Stimulated activated CD4-positive, alpha-beta T cell treated with anti-CD3 and anti-CD28 coated beads, Interleukin-4, amount 100 ng/mL, for 4 hours (primary cell): ENCODE measurements around the gene ASB4.
"Not testable (repeated sequence)": the region's sequence is repeated elsewhere in the genome, so short reads cannot be mapped to it uniquely, and the experiment has no call there.

Experiments
- DNase-seq, 2 experiments: peaks; one replicate each; pipeline ENCODE4 v3.0.0-alpha.2; 2020

The ASB4 gene

DNA sequence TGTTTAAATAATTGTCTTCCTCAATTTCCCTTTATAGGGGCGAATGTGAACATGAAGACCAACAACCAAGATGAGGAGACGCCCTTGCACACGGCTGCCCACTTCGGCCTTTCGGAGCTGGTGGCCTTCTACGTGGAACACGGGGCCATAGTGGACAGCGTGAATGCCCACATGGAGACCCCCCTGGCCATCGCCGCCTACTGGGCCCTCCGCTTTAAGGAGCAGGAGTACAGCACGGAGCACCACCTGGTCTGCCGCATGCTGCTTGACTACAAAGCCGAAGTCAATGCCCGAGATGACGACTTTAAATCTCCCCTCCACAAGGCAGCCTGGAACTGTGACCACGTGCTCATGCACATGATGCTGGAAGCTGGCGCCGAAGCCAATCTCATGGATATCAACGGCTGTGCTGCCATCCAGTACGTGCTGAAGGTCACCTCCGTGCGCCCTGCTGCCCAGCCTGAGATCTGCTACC, 42.1 kb downstream of the ASB4 start:
- DNase-seq: no peak

DNA sequence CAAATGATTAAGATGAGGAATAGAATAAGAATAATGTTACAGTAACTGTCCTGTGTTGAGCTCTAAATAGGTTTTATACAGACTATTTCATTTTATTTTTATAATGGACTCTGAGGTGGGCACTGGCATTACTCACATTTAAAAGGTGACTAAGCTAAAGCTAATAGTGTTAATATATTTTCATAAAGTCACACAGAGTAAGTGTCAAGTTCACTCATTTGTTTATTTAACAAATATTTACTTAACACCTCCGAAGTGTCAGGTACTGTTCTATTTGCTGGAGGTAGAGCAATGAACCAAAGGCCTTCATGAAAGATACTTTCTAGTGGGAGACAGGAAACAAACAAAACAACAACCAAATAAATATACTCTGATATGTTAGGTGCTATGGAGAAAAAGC, 44.0 kb downstream of the ASB4 start:
- DNase-seq: no peak

DNA sequence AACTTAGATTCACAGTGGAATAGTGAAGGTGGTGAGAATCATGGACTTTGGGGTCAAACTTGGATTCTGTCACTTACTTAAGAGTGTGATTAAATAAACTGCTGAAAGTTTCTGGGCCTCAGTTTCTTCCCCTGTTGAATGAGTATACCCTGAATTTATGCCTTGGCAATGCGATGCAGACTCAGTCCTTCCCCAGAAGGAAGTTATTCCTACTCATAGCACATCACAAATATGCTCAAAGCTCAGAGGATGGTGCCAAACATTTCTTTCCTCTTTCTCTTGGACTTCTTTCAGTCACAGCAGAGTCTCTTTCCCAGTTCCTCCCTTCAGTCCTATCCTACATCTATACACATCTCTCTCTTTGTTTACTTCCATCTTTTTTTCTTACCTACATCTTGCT, 45.1 kb downstream of the ASB4 start:
- DNase-seq: no peak

DNA sequence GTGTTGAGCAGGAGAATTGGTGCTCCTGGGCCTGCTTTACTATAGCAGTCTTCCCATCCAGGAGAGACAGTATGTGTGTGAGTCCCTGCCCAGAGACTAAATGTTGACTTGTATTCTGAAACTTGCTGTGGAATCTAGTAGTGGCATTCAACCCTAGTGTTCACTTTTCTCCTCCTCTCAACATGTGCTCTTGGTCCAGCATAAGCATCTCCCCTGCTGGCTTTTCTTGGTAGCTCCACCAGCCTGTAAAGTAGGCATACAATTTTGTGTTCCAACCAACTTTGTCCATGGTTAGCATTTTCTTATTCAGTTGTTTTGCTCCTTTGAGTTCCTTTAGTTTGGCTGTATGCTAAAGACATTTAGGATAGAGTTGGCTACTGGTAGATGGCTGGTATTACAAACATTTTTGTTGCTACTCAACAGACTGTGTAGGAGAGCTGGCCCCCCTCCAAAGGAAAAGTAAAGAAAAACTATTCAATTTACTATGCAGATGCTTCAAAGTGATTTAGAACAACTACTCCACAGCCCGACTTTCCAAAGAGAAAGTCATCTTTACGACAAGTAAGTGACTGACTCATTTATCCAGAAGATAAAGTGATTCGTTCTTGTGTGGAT, 46.0 kb downstream of the ASB4 start:
- DNase-seq: no peak

GRCh38 chr7:95534796-95535195, 49.1 kb downstream of the ASB4 start:
- no peak for DNase-seq

DNA sequence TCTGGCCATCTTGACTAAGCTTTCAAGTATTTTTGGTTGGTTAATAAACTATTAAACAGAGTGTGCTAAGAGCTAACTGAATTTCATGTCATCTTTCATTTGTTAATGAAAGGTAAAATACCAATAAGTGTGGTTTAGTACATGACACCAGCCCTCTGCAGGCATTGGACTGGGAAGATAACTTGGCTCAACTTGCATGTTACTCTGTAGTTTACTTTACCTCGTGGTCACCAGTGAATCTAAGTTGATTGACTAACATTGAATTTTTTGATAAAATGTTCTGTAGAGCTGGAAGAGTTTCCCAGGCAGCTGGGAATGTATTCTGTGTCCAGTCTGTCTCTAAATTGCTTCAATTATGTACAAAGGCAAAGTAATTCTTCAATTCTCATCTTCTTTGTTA, 49.9 kb downstream of the ASB4 start:
- DNase-seq: no peak

DNA sequence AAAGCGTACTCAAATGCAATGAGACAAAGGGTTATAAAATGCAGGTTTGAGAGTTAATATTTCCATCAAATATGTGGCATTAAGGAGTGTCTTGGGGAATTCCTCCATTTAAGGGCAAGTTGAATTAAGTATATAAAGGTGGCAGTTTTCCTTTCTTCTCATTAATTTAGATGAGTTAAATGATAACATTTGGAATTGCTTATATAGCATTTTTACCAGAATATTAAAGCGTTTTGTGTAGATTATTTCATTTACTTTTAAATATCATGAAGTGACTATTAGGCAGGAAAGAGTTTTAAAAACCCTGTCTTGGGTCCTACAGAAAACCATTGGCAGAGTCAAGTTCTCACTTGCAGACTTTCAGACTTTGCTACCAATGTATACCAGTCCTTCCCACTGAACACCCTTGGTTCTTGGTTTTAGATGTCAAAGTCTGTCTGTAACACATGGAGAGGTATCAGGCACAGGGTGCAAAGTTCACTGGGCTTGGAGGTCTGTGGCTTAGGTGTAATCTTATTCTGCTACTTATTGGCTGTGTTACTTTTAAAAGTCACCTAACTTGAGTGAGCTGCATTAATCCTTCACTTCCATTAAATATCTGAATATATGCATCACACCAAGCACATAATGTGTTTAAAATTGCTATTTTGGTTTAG, 51.0 kb downstream of the ASB4 start:
- DNase-seq: no peak

- DNase-seq: no peak
Measured at GRCh38 chr7:95537468-95537867, 51.7 kb downstream of the ASB4 start.

GRCh38 chr7:95539426-95539825, 53.7 kb downstream of the ASB4 start:
- DNase-seq: no peak

GRCh38 chr7:95540366-95540765, 54.6 kb downstream of the ASB4 start:
- no peak for DNase-seq

- no peak for DNase-seq
Measured at GRCh38 chr7:95543312-95543711, 57.6 kb downstream of the ASB4 start.

- DNase-seq: no peak
Measured at GRCh38 chr7:95544171-95544570, 58.4 kb downstream of the ASB4 start.

- DNase-seq: no peak
Measured at GRCh38 chr7:95545007-95545615, 59.4 kb downstream of the ASB4 start.

DNA sequence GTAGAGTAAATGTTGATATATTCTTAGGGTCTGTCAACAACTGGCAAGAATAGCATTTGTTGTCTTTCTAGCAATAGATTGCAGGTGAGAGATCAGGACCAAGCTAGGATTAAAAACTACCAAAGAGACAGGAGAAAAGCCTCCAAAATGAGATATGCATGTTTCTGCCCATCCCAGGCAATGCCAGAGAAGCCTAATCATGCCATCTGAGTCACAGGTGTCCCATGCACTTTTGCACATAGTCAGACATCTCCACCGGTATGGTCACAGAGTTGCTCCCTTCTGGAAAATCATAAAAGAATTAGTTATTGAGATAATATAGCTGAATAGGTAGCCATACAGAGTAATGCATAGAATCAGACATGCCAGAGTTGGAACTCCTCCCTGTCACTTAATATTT, 59.9 kb downstream of the ASB4 start:
- no peak for DNase-seq

DNA sequence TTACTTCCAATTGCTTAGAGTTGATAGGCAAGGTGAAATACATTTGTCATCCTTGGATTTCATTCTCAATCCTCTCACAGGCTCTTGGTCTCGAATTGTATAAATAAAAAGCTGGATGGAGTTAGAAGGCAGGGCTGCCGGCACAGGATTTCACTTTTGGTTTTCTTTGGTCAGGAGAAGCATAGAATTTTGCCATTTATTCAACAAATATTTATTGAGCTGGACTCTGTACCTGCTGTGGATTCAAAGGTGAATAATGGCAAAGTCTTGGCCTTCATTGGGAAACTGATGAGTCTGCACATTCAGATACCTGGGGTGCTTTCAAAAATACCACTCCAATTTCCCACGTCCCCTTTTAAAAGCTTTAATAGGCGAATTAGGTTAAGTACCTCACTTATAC, 60.9 kb downstream of the ASB4 start:
- DNase-seq: no peak

DNA sequence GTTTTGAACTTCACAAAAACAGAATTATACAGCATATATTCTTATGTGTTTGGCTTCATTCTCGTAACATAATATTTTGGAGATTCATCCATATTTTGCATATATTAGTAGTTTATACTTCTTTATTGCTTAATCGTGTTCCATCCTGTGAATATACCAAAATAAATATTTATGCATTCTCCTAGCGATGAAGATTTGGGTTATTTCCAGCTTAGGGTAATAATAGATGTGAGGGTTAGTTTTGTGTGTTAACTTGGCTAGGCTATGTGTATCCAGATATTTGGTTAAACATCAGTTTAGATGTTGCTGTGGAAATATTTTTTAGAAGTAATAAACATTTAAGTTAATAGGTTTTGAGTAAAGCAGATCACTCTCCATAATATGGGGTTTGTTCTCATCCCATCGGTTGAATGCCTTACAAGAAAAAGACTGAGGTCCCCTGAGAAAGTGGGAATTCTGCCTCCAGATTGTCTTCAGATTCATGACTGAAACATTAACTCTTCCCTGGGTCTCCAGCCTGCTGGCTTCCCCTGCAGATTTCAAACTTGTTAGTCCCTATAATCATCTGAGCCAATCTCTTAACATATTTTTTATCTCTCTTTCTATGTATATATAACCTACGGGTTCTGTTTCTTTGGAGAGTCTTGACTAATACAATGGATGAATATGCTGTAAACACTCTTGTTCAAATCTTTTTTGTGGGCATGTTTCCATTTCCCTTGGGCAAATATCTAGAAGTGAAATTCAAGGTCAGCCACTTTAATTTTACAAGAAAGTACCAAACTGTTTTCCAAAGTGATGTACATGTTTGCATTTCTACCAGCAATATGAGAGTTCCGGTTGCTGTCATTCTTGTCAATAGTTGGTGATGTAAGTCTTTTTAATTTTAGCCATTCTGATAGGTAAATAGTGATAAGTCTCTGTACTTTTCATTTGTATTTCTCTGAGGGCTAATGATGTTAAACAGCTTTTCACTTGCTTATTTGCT, 61.9 kb downstream of the ASB4 start:
- DNase-seq: no peak

- DNase-seq: no peak
Measured at GRCh38 chr7:95549818-95550529, 64.2 kb downstream of the ASB4 start.

DNA sequence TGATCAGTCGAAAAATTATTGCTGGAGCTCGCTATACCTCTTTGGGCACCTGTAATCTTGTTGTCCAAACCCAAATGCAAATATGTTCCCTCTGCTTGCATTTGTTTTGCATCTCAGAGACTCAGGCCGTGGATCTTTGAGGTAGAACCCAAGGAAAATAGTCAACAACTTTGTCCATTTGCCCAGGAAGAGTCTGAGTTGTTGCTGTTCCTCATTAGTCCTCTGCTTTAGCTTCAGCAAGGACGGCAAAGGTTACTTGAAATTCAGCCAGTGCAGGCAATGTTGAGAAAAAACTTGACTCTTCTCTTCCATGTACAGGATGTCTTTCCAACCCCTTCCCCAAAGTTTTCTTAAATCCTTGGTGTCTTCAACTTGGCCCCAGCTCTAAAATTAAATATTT, 64.8 kb downstream of the ASB4 start:
- no peak for DNase-seq

GRCh38 chr7:95552010-95552926, 66.5 kb downstream of the ASB4 start:
- DNase-seq: not testable (repeated sequence)

DNA sequence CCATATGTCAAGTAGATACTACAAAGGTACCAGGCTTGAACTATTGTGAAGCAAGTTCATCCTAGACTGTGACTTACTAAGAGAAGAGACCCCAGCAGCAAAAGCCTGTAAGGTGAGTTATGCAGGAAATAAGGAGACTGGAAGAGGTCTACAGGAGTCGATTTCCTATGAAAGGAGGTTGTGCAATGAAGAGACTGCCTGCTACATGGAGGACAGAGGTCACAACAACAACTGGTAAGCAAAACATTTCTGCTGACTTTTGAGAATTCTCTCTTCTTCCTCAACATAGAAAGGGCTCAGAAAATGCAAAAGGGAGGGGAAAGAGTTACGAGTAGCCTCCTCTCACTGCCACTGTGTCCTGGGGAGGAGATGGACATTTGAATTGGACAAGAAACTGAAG, 68.2 kb downstream of the ASB4 start:
- no peak for DNase-seq

- no peak for DNase-seq
Measured at GRCh38 chr7:95556777-95557176, 71.0 kb downstream of the ASB4 start.
